ENCODE data around the gene ENHO. TPM values are rescaled to one million over a fixed set of nuclear protein-coding genes. Genes with fewer than 3 reads are reported as not detected.

ENHO gene
- total and polyA plus RNA-seq, 10 of the 15 experiments (the other 5 are each of a cell fraction or from before 2014, with no cell fraction given) = not detected

DNA sequence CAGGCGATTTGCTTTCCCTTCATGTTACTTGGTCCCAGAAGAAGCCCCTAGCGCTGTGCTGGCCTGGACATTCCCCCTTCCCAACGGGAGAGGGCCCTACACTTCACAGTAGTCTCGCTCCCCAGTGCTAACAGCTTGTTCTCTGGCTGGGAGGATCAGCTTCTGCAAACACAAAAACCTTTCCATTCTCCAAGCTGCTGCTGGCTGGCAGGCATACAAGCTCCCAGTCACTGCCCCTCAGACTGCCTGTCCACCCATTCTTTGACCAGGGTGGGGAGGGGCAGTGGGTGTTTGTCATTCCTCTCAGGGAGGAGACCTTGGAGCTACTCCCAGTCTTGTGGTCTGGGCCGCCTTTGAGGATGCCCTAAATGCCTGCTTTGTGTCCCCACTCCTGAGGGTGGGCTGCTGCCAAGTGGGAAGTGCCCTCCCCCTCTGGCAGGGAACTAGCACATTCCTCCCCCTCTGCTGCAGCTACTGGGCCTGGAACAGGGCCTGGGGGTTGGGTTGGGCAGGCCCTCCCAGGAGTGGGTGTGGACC lies 20.8 kb downstream of the ENHO start (continued):
- TF ChIP-seq, protein P1, sequence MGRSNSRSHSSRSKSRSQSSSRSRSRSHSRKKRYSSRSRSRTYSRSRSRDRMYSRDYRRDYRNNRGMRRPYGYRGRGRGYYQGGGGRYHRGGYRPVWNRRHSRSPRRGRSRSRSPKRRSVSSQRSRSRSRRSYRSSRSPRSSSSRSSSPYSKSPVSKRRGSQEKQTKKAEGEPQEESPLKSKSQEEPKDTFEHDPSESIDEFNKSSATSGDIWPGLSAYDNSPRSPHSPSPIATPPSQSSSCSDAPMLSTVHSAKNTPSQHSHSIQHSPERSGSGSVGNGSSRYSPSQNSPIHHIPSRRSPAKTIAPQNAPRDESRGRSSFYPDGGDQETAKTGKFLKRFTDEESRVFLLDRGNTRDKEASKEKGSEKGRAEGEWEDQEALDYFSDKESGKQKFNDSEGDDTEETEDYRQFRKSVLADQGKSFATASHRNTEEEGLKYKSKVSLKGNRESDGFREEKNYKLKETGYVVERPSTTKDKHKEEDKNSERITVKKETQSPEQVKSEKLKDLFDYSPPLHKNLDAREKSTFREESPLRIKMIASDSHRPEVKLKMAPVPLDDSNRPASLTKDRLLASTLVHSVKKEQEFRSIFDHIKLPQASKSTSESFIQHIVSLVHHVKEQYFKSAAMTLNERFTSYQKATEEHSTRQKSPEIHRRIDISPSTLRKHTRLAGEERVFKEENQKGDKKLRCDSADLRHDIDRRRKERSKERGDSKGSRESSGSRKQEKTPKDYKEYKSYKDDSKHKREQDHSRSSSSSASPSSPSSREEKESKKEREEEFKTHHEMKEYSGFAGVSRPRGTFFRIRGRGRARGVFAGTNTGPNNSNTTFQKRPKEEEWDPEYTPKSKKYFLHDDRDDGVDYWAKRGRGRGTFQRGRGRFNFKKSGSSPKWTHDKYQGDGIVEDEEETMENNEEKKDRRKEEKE (IDR thresholded peaks at IDR 0.05) = no peak
- no peak for TF ChIP-seq EGR1 (IDR thresholded peaks at IDR 0.05; ENCODE audit: borderline replicate concordance in 1 of 2, low read depth in 2 of 2, low read length in 2 of 2)
- no peak for TF ChIP-seq BRCA1 (IDR thresholded peaks at IDR 0.05; ENCODE audit: low read depth, low read length)

DNA sequence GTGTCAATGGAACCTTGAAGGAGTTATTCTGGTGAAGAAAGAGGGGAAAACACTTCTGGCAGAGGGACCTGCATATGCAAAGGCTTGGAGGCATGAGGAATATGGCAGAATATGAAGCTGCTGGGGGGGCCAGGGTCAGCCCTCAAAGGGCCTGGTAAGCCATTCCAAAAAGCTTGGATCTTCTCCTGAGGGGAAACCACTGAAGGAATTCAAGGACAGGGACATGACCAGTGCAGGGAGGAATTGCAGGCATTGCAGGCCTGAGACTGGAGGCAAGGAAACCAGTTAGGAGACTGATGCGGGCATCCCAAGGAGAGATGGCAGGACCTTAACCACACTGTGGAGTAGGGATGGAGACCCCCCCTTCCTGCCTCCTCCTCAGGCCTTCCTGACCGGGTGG lies 21.4 kb downstream of the ENHO start:
- intact Hi-C loops (cut with micrococcal nuclease; ENCODE audit: unreplicated experiment) = loop anchor here (2.0 kb wide), 1 partner anchor 99 kb away; no protein-coding TSS in a partner anchor
- Histone ChIP-seq H3K4me3 (no peak overlapping the region), H3K9ac (ENCODE audit: control insufficient read depth, insufficient read depth, low read length) (no peak overlapping the region), H3K36me3 (ENCODE audit: control insufficient read depth in 2 of 2, insufficient read depth in 2 of 2, low read length in 1 of 2) (no peaks in the 10 kb centered on the region; a peak in 1 of 4 replicates), H3K27me3 (replicated peaks in 1 of 2; ENCODE audit: control insufficient read depth in 2 of 2, insufficient read depth in 2 of 2, low read length in 1 of 2) (peaks cover 7 to 8% of the 10 kb centered on the region in 2 experiments), H3K4me1 (ENCODE audit: control insufficient read depth, insufficient read depth, low read length) (no peaks in the 10 kb centered on the region), H3K4me2 (ENCODE audit: control insufficient read depth, insufficient read depth) (no peak overlapping the region), H2AFZ (ENCODE audit: control insufficient read depth, low read depth, low read length) (no peak overlapping the region), H3K27ac (ENCODE audit: control insufficient read depth, insufficient read depth) (no peak overlapping the region), H4K20me1 (ENCODE audit: control insufficient read depth, insufficient read depth) (peaks cover 9% of the 10 kb centered on the region), H3K79me2 (ENCODE audit: control insufficient read depth, insufficient read depth, low read length) (no peaks in the 10 kb centered on the region), H3K9me3 (replicated peaks; ENCODE audit: control insufficient read depth, insufficient read depth, low read length) (no peaks in the 10 kb centered on the region)
- no peak for ATAC-seq
- DNase-seq (ENCODE audit: low read depth, low spot score) = no peak
- no TSS peak for BruUV-seq (replicated peaks)
- no peak for FAIRE-seq
- POLR2A ChIA-PET = no interaction called here
- CTCF ChIA-PET = interaction anchor here (0.6 to 3.8 kb wide), 12 partner anchors 11 to 169 kb away, joined by 3 to 38 read pairs (median 4); no protein-coding TSS in a partner anchor
- in situ Hi-C loops (cut with MboI) = no loop called here
- 28% methylated on average over 2 of the region's 2 CpGs for WGBS (ENCODE audit: insufficient coverage, insufficient replicate concordance, low lambda C conversion rate, missing lambda C conversion rate)
- RAD21 ChIA-PET (ENCODE audit: unreplicated experiment) = interaction anchor here (1.2 kb wide), 1 partner anchor 63 kb away, joined by 3 read pairs; no protein-coding TSS in a partner anchor
- TF ChIP-seq, protein P2, sequence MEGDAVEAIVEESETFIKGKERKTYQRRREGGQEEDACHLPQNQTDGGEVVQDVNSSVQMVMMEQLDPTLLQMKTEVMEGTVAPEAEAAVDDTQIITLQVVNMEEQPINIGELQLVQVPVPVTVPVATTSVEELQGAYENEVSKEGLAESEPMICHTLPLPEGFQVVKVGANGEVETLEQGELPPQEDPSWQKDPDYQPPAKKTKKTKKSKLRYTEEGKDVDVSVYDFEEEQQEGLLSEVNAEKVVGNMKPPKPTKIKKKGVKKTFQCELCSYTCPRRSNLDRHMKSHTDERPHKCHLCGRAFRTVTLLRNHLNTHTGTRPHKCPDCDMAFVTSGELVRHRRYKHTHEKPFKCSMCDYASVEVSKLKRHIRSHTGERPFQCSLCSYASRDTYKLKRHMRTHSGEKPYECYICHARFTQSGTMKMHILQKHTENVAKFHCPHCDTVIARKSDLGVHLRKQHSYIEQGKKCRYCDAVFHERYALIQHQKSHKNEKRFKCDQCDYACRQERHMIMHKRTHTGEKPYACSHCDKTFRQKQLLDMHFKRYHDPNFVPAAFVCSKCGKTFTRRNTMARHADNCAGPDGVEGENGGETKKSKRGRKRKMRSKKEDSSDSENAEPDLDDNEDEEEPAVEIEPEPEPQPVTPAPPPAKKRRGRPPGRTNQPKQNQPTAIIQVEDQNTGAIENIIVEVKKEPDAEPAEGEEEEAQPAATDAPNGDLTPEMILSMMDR (IDR thresholded peaks at IDR 0.05 in 2 of 3, conservative IDR thresholded peaks at IDR 0.05 in 1 of 3; ENCODE audit: control insufficient read depth in 2 of 3, extremely low read depth in 1 of 3, insufficient read depth in 1 of 3, low read depth in 3 of 3, low read length in 3 of 3) = no peak
- TF ChIP-seq CBX5 (IDR thresholded peaks at IDR 0.05; ENCODE audit: low read depth) = no peak
- SMC1A ChIA-PET (ENCODE audit: uncharacterized antibody, unreplicated experiment) = interaction anchor here (1.0 to 2.2 kb wide), 3 partner anchors 63 to 168 kb away, joined by 3 to 5 read pairs (median 4); no protein-coding TSS in a partner anchor

Data from GM12878 (cell line).